ENCODE data around the gene C16orf89. TPM values are rescaled to one million over a fixed set of nuclear protein-coding genes. Genes with fewer than 3 reads are reported as not detected.
"Not testable (repeated sequence)": the region's sequence is repeated elsewhere in the genome, so short reads cannot be mapped to it uniquely, and the experiment has no call there.

Gene C16orf89
- total RNA-seq, 1 experiment from 2014 or later = 1.8 TPM

DNA sequence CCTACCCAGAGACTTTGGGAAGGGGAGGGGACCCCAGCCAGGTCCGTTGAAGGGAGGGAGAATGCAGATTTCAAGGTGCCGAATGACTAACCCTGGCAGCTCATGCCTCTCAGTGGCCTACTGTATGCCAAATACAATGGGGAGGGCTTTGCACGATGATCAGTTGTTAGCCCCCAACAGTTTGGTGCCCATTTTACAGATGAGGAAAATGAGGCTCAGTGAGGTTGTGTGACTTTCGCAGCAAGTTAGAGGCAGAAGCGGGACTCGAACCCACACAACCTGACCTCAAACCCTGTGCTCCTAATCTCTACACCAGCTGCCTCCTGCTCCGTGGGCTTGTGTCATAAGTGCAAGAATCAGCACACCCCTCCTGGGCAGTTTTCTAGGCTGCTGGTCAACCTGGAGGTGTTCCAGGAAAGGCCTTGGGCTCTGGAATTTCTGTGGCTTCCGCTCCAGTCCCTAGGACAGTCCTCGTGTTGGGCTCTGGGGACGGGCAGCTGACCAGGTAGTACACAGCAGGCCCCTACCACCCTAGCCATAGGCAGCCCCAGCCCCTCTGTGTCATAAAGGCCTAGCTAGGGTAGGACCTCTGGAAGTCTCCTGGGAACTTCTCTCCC lies 20.1 kb downstream of the C16orf89 start (continued):
- no peak for TF ChIP-seq ARID4B (CRISPR knock-in tag; IDR thresholded peaks at IDR 0.05; ENCODE audit: borderline replicate concordance)
- TF ChIP-seq SP1 (CRISPR knock-in tag; conservative IDR thresholded peaks at IDR 0.05) = no peak
- TF ChIP-seq MYBL2 (CRISPR knock-in tag; IDR thresholded peaks at IDR 0.05) = no peak

DNA sequence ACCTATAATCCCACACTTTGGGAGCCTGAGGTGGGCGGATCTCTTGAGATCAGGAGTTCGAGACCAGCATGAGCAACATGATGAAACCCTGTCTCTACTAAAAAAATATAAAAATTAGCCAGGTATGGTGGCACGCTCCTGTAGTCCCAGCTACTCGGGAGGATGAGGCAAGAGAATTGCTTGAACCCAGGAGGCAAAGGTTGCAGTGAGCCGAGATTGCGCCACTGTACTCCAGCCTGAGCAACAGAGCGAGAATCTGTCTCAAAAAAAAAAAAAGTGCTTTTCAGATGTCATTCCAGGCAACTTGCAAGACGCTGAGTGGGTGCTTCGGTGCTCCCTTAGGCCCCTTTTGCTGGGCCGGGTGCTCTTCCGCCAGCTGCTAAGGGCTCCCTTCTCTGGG lies 21.2 kb downstream of the C16orf89 start:
- H3K27ac Mint-ChIP-seq; H3K4me3 Mint-ChIP-seq; ATAC-seq; H3K36me3 Mint-ChIP-seq; DNase-seq (ENCODE audit: low spot score); H3K4me1 Mint-ChIP-seq; POLR2A ChIA-PET; H3K9me3 Mint-ChIP-seq: not testable (repeated sequence)
- CTCF ChIA-PET = interaction anchor here (0.9 to 2.9 kb wide), 3 partner anchors 12 to 40 kb away, joined by 3 to 14 read pairs (median 6); no protein-coding TSS in a partner anchor
- peaks cover 12% of the 10 kb centered on the region for H3K27me3 Mint-ChIP-seq (ENCODE audit: low read depth)

DNA sequence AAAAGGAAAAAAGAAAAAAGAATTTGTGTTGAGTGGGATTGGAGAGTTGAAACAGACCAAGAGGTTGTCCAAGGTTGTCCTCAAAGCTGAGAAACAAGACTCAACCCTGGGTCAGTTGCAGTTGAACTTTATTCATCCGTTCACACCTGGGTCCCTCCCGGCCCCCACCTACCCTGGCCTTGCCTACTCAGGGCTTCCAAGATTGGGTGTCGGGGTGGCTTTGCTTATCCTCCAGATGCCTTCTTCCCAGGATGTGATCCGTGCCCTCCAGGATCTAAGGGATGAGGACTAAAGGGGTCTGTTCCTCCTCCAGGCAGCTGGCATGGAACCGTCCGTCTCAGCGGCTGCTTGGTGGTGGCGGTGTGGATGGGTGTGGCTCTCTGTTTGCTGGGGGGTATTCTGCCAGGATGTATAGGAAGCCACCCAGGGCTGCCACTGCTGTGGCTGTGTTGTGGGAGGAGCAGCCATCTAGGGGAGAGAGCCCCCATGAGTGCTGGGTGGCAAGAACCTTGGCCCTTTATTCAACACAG lies 21.7 kb downstream of the C16orf89 start:
- H3K4me3 Mint-ChIP-seq = no peak overlapping the region
- TF ChIP-seq, protein P1, sequence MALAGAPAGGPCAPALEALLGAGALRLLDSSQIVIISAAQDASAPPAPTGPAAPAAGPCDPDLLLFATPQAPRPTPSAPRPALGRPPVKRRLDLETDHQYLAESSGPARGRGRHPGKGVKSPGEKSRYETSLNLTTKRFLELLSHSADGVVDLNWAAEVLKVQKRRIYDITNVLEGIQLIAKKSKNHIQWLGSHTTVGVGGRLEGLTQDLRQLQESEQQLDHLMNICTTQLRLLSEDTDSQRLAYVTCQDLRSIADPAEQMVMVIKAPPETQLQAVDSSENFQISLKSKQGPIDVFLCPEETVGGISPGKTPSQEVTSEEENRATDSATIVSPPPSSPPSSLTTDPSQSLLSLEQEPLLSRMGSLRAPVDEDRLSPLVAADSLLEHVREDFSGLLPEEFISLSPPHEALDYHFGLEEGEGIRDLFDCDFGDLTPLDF (CRISPR knock-in tag; IDR thresholded peaks at IDR 0.05) = no peak
- no peak for TF ChIP-seq PRDM15 (CRISPR knock-in tag; IDR thresholded peaks at IDR 0.05)
- TF ChIP-seq SMAD4 (CRISPR knock-in tag; IDR thresholded peaks at IDR 0.05) = no peak
- TF ChIP-seq USF1 (CRISPR knock-in tag; IDR thresholded peaks at IDR 0.05) = no peak
- no peak for TF ChIP-seq JAZF1 (CRISPR knock-in tag; IDR thresholded peaks at IDR 0.05)
- TF ChIP-seq, protein P2, sequence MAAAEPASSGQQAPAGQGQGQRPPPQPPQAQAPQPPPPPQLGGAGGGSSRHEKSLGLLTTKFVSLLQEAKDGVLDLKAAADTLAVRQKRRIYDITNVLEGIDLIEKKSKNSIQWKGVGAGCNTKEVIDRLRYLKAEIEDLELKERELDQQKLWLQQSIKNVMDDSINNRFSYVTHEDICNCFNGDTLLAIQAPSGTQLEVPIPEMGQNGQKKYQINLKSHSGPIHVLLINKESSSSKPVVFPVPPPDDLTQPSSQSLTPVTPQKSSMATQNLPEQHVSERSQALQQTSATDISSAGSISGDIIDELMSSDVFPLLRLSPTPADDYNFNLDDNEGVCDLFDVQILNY (CRISPR knock-in tag; IDR thresholded peaks at IDR 0.05) = no peak
- TF ChIP-seq, protein P3, sequence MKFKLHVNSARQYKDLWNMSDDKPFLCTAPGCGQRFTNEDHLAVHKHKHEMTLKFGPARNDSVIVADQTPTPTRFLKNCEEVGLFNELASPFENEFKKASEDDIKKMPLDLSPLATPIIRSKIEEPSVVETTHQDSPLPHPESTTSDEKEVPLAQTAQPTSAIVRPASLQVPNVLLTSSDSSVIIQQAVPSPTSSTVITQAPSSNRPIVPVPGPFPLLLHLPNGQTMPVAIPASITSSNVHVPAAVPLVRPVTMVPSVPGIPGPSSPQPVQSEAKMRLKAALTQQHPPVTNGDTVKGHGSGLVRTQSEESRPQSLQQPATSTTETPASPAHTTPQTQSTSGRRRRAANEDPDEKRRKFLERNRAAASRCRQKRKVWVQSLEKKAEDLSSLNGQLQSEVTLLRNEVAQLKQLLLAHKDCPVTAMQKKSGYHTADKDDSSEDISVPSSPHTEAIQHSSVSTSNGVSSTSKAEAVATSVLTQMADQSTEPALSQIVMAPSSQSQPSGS (CRISPR knock-in tag; IDR thresholded peaks at IDR 0.05; ENCODE audit: borderline replicate concordance, low read depth) = no peak
- TF ChIP-seq SOX15 (CRISPR knock-in tag; IDR thresholded peaks at IDR 0.05) = no peak
- TF ChIP-seq OVOL2 (CRISPR knock-in tag; IDR thresholded peaks at IDR 0.05; ENCODE audit: borderline replicate concordance) = no peak
- no peak for TF ChIP-seq IRF2 (CRISPR knock-in tag; IDR thresholded peaks at IDR 0.05; ENCODE audit: borderline replicate concordance, low read depth)
- TF ChIP-seq SP1 (CRISPR knock-in tag; conservative IDR thresholded peaks at IDR 0.05) = no peak
- TF ChIP-seq MXD4 (CRISPR knock-in tag; IDR thresholded peaks at IDR 0.05; ENCODE audit: borderline replicate concordance) = no peak
- no peak for TF ChIP-seq CREM (CRISPR knock-in tag; IDR thresholded peaks at IDR 0.05)
- TF ChIP-seq RORB (CRISPR knock-in tag; IDR thresholded peaks at IDR 0.05) = no peak
- no peak for TF ChIP-seq ZNF121 (CRISPR knock-in tag; IDR thresholded peaks at IDR 0.05)
- no peak for TF ChIP-seq MYBL2 (CRISPR knock-in tag; IDR thresholded peaks at IDR 0.05)
- TF ChIP-seq GABPB1 (CRISPR knock-in tag; IDR thresholded peaks at IDR 0.05) = no peak
- TF ChIP-seq ZNF263 (CRISPR knock-in tag; IDR thresholded peaks at IDR 0.05; ENCODE audit: low read depth) = no peak
- TF ChIP-seq TCF7 (CRISPR knock-in tag; IDR thresholded peaks at IDR 0.05; ENCODE audit: low read depth) = no peak
- 0 out of 2 replicates have a peak, but pooled peaks cover 4% of the 10 kb centered on the region for H3K4me1 Mint-ChIP-seq
- CTCF ChIA-PET = no interaction called here
- ATAC-seq (no peak), DNase-seq (ENCODE audit: low spot score) (no peak)
- H3K27me3 Mint-ChIP-seq (ENCODE audit: low read depth) = peaks cover 10% of the 10 kb centered on the region
- no peaks in the 10 kb centered on the region for H3K36me3 Mint-ChIP-seq
- H3K27ac Mint-ChIP-seq = no peak overlapping the region
- POLR2A ChIA-PET = no interaction called here
- no peaks in the 10 kb centered on the region; the same call in 1 of the 2 replicates for H3K9me3 Mint-ChIP-seq

Measured in WTC11 (cell line).